TTC549 (cell line): ENCODE data around the gene ZNF574.

Experiments
- FAIRE-seq: peaks from 2 replicates; lab custom pipeline; 2012; peaks lifted over from hg19 to GRCh38; lab: Jason Lieb, UNC

The ZNF574 gene

DNA sequence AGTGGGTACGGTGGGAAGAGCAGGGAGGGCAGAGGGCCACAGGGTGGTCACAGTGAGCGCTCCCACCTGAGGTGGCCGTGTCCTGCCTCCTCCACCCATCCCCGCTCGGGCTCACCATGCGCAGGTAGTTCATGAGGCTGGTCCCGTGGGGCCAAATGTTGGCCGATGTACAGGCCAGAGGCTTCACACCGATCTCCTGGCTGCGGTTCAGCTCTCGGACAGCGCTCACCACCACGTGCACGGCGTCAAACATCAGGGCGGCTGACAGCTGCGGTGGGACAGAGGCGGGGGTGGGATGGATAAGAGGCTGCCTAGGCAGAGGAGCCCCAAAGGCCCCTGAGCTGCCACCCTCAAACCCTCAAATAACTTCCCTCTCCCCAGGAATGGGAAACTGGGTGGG is 21.8 kb upstream of the ZNF574 start:
- no peak for FAIRE-seq

DNA sequence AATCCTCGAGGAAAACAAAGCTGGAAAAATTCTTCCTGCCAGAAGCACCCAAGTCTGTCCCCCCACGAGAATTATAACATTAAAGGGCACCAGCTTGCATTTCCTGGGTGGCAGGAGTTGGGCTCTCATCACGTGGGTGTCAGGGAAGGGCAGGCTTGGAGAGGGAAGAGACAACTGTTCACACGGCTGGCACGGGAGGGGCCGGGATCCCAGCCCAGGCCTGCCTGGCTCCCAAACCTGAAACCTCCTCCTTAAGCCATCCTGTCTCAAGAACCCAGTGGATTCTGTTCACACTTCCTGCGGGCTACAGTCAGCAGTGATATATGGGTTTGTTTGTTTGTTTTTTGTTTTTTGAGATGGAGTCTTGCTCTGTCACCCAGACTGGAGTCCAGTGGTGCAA is 18.1 kb upstream of the ZNF574 start:
- no peak for FAIRE-seq

DNA sequence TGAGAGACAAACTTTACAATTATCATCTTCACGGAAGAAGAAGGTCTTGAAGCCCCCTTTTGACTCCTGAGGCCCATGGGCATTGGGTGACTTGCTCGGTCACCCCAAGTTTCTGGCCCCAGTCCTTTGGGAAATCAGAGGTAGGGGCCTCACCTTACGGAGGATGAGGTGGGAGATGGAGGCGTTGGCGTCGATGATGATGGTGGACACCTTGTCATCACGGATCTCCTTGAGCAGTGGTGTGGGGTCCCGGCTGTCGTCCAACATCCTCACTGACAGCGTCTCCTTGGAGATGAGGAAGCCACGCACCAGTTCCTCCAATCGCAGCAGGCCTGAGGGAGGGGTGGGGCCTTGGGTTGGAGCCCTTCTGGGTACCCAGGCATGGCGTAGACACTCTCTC is 16.8 kb upstream of the ZNF574 start:
- no peak for FAIRE-seq

DNA sequence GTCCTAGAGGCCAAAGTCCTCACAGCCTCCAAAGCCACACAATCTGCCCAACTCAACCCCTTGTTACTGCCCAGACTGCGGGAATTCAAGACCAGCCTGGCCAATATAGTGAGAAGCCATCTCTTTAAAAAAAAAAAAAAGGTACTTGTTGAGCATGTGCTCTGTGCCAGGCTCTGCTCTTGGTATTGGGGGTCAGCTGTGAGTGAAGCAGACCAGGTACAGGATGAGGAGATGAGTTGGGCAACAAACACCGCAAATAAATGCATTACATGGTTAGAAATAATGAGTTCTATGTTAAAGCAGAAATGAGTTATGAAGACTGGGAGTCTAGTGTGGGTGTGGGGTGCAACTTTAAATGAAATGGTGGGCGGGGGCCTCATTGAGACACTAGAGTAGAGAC is 15.8 kb upstream of the ZNF574 start:
- FAIRE-seq = no peak

DNA sequence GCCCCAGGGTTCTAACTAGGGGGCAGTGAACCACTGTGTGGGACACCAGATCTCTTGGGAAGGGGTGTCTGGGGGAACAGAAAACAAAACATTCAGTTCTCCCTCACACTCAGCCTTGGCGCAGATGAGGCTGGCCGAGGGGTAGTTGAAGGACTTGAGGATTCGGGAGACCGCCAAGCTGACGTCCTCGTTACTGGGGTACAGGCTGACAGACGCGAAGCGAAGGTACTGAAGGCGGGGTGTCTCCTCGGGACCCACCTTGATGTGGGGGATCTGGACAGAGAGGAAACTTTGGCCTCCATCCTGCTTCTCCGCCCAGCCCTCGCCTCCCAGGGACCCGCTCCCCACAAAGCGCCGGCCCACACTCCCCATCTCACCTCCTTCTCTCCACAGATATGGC is 13.6 kb upstream of the ZNF574 start:
- no peak for FAIRE-seq

DNA sequence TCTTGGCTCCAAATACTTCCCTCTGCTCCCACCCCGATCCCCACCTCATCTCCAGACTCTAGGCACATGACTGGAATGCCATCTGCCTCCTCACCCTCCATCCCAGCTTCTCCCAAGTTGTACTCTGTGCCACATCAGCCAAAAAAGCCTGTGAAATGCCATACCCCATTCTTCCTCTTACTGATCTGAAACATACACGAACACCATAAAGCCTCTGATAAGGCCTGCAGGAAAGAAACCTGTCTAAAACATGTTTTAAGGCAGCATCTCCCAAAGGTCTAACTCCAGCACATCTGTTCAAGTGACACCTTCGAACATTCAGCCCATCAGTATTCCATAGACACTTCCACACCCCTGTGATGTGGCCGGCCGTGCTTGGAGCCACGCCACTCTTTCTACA is 11.5 kb upstream of the ZNF574 start:
- FAIRE-seq = no peak

DNA sequence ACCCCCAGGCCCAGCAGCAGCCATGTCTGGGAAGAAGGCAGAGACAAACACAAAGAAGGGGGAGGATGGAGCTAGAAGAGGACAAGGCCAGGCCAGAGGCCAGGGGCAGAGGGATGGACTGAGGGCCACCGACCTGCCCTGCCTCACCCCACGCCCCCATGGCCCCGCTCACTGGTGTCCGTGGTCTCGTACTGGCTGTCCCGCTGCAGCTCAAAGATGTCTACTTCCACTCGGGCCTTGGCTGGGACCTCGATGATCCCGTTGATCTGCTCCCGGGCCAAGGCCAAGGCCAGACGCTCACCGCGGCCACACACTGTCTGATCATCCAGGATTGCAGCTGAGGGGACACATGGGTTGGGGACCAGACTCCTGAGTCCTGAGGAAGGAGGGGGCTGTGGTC is 10.9 kb upstream of the ZNF574 start:
- no peak for FAIRE-seq

DNA sequence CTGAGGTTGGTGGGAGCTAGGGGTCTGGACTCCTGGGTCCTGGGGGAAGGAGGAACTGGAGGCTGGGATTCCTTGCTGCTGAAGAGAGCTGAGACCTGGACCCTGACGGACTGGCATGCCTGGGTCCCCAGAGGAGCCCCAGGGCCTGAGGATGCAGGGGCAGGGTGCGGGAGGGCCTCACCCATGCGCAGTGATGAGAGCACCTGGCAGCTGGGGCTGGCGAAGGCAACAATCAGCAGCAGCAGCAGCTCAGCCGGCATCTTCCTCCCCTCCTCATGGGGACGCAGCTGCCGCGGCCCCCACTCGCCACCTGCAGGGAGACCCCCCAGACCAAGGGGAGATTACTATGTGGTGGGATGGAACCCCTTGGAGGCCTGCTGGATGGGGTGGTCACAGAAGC is 10.5 kb upstream of the ZNF574 start:
- no peak for FAIRE-seq

DNA sequence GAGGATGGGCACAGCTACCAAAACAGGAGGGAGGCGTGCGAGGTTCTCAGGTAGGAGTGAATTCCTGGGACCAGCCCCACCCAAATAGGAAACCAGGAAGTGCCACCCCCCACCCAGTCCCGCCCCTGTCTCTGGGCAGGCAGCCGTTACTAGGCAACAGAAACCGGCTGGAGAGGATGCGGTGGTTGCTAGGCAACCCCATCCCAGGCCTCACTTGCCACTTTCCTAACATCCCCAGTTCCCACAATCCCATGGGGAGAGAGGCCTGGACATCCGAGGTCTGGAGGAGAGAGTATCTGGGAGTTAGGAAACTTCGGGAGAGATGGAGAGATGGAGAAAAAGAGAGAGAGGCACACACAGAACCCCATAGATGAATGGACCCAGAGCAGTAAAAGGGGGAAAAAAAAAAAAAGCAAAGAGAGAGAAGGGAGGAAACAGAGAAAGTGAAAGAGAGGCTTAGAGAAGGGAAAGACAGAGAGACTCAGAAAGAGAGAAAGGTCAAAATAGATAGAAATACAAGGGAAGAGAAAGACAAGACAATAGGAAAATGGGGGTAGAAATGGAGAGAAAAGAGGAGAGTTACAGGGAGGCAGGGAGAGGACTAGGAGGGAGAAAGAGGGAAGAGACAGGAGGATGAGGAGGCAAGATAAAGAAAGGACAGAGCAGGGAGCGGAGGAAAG is 9.8 kb upstream of the ZNF574 start:
- FAIRE-seq = no peak

DNA sequence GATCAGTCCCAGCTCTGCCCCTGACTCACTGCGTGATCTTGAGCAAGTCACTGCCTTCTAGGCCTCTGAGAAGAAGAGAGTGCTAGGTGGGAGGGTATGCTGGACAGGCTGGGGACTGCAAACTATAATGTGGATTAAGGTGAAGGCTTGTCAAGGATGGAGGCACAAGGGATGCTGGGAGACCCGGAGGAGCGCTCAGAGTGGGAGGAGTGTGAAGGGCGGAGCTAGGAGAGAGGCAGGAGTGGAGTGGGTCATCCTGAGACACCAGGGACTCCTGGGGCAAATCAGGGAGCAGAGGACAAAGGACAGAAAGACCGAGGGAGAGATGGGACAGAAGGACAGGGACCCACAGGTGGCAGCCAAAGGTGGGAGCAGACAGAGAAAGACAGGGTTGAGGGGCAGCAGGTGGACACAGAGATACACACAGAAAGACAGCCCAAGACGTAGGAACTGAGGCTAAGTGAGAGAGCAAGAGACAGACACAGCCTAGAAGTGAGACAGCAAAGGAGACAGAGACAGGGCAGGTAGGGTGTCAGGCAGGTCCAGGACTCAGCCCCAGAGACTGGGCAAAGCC is 8.6 kb upstream of the ZNF574 start:
- FAIRE-seq = no peak

DNA sequence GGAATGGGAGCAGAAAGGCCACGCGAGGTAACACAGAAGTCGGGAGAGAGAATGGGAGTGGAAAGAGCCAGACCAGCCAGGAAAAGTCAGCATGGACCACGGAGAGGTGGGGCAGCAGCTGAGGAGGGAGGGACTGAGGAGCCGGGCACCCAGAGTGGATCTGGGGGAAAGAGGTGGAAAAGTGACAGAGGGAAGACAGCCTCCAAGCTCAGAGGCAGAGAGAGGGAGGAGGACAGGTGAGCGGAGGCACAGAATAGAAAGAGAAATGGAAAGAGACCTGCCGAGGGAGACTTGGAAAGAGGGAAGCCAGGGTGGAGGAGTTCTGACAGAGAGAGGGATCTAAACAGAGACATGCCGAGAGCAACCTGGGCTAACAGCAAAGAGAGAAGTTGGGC is 7.6 kb upstream of the ZNF574 start:
- FAIRE-seq = no peak

DNA sequence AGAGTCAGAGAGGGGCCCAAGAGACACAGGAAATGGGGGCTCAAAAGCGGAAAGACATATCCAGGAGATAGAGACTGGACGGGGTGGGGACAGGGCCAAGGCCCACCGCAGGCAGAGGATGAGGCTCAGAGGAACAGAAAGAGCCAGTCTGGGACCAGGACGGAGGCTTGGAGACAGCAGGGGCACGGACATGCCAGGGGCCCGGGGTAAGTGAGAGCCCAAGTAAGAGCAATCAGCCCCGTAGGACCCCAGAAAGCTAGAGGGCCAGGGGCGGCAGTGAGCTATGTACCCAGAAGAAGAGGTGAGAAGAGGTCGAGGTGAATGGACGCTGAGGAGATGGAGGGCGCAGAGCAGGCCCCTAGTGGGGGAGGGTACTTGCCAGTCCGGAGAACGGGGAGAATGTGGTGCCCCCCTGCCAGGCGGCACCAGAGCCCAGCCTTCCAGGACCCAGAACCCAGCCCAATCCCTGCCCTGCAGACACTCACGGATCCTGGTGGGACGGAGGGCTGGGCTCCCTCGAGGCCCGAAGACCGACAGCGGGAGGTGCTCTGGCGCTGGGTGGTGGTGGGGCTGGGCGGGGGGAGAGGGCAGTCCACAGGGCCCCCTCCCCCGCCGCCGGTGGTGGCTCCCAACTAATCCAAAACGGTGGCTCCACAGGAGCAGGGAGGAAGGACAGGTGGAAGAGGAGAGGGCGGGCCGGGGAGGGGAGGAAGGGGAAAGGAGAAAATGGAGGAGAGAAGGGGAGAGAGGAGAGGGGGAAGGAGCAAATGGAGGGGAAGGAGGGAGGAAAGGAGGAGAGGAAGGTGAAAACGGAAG is 7.0 kb upstream of the ZNF574 start:
- no peak for FAIRE-seq

DNA sequence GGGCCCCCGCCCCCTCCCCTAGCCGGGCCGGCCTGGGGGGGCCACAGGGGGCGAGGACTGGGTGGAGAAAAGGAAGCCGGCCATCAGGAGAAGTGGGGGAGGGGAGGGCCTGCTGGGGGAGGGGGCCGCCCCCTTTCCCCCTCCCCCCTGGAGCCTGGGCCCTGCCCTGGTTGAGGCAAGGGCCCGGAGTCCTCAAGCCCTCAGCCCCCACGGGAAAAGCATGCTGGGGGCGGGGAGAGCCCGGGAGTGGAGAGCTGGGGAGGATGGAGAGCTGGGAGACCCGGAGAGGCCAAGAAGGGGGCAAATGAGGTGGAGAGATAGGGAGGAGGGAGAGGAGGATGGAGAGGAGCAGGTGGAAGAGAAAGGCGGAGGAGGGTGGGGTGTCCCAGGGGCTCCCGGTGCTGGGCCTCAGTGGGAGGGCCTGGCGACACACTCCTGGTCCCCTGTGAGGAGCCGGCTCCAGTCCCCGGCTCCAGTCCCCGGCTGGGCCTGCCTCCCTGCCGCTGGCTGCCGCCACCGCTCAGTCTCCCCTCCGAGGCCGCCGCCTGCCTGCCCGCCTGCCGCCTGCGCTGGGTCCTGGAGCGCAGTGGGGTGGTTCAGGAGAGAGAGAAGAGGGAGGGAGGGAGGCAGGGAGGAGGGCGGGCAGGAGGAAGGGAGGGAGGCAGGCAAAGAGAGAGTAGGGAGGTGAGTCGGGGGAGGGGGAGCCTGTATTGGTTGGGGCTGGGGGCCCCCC is 6.2 kb upstream of the ZNF574 start, which contains the start of gene GRIK5:
TSS of gene GRIK5 (minus strand) at position 588 of the 733 bp plus-strand sequence. CDS start 4,436 bp downstream, outside the sequence.
- no peak for FAIRE-seq

DNA sequence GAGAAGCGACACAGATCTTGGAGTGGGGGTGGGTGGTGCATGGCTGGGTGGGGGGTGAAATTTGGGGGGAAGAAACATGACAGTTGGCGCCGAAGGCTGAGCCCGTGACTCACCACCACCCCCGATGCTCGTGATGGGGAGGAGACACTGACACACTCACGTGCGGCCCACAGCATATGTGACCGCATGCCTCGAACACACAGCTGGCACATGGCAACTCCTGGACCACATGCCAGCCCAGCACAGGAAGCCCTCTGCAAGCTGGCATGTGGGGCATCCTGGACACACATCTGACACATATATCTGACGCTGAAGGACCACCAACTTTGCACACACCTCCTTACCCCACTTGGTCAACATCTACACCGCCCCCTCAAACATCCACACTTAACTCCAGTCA is 4.7 kb upstream of the ZNF574 start:
- FAIRE-seq = no peak

DNA sequence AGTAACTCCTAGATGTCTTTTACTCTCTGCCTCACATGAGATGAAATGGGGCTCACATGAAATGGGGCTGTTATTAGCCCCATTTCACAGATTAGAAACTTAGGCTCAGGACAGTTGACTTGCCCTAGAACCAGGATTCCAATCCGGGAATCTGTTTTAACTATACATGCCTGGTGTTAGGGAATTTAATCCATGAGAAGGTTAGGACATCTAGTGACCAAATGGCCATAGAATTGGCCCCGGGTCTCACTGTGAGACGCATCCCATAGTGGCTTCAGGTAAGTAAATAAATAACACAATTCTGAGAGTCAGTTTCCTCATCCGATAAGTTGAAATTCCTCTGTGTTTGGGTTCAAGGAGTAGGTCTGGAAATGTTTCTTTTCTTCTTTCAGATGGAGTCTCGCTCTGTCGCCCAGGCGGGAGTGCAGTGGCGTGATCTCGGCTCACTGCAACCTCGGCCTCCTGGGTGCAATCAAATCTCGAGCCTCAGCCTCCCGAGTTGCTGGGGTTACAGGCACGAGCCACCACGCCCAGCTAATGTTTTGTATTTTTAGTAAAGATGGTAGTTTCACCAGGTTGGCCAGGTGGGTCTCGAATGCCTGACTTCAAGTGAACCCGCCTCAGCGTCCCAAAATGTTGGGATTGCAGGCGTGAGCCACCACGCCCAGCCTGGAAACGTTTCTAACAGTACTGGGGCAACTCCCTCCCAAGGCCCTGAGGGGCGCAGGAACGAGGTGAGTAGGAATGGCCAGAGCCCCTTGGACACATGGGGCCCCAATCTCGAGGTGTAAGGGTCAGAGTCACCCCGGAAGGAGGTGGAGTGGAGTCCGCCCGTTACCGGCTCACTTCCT is 1.2 kb upstream of the ZNF574 start:
- FAIRE-seq = no peak

DNA sequence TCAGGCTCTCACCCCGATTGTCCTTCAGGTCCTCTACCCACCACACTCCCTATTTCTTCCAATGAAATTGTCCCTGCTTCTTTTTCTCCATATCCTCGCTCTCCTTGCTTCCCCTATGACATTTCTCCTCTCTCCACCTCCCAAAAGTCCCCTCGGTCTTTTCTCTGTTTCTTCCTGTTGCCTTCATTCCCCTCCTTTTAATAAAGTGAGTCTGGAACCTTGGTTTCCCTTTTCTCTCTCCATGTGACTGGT is 676 bp upstream of the ZNF574 start:
- no peak for FAIRE-seq

DNA sequence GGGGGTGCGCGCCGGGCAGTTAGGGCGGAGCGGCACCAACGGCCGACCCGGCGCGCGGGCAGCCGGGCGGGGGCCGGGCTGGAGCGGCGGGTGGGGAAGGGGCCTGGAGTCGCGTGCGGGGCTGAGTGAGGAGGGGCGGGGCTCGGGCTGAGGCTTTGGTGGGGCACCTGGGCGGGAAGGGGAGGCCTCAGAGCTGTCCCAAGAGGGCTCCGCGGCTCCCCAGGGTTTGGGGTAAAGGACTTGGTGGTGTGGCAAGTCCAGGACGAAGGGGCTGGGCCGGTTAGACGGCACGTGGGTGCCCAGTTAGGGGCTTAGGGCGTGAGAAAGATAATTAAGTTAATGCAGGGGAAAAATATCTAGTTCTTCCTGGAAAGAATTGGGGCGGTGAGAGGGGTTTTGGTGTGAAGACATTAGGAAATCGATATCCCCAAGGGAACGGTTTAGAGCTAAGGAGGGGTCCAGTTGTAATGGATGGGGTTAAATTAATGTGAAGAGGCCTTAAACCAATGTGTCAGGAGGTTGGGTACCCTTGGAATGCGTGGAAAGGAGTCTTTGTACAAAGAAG is 496 bp downstream of the ZNF574 start:
- no peak for FAIRE-seq

DNA sequence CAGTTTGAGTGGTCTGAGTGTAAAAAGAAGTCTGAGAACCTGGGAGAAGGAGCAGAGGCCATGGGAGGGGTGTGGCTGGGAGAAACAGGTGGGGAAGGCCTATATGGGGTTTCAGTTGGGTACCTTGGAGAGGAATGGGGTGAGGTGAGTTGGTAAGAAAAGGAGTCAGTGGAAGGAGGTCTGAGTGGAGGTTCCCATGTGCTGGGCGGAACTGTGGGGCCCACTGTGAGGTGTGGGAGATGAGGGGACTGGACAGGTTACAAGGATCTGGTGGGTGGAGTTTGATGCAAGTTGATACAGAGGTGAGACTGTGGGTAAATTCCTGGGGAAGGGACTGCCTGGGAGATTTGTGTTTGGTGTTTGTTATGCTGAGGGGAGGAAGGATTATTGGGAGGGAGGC is 2.1 kb downstream of the ZNF574 start:
- FAIRE-seq = no peak

DNA sequence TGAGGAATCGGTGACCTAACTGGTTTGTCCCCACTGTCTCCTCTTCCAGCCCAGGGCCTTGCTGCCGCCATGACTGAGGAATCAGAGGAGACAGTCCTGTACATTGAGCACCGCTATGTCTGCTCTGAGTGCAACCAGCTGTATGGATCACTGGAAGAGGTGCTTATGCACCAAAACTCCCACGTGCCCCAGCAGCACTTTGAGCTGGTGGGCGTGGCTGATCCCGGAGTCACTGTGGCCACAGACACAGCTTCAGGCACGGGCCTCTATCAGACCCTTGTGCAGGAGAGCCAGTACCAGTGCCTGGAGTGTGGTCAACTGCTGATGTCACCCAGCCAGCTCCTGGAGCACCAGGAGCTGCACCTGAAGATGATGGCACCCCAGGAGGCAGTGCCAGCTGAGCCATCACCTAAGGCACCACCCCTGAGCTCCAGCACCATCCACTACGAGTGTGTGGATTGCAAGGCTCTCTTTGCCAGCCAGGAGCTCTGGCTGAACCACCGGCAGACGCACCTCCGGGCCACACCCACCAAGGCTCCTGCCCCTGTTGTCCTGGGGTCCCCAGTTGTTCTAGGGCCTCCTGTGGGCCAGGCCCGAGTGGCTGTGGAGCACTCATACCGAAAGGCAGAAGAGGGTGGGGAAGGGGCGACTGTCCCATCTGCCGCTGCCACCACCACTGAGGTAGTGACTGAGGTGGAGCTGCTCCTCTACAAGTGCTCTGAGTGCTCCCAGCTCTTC is 2.7 kb downstream of the ZNF574 start:
- no peak for FAIRE-seq

DNA sequence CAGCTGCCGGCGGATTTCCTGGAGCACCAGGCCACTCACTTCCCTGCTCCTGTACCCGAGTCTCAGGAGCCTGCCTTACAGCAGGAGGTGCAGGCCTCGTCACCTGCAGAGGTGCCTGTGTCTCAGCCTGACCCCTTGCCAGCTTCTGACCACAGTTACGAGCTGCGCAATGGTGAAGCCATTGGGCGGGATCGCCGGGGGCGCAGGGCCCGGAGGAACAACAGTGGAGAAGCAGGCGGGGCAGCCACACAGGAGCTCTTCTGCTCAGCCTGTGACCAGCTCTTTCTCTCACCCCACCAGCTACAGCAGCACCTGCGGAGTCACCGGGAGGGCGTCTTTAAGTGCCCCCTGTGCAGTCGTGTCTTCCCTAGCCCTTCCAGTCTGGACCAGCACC is 3.3 kb downstream of the ZNF574 start:
- FAIRE-seq = no peak
